HG02840 (cell line): ENCODE data around the gene SUCO.
"Not testable (repeated sequence)": the region's sequence is repeated elsewhere in the genome, so short reads cannot be mapped to it uniquely, and the experiment has no call there.

Source experiments
- ATAC-seq: cut with Tn5 transposase; IDR thresholded peaks from one replicate; pipeline ENCODE4 v1.9.1; 2021; ENCODE audit warnings: mild to moderate bottlenecking, moderate library complexity, moderate number of reproducible peaks; ENCODE audit not compliant: unreplicated experiment, low FRiP score

SUCO gene

GRCh38 chr1:172554915-172555314 is 22.0 kb downstream of the SUCO start:
- ATAC-seq, result no peak

GRCh38 chr1:172556461-172556860 is 23.5 kb downstream of the SUCO start:
- ATAC-seq, result no peak

- ATAC-seq, result no peak
These were observed 24.3 kb downstream of the SUCO start for GRCh38 chr1:172557270-172557669.

- ATAC-seq, result no peak
These were observed 26.7 kb downstream of the SUCO start for GRCh38 chr1:172559572-172560210.

- no peak for ATAC-seq
These were observed 28.3 kb downstream of the SUCO start for GRCh38 chr1:172561252-172561651.

GRCh38 chr1:172566196-172566997 is 33.4 kb downstream of the SUCO start:
- no peak for ATAC-seq

- ATAC-seq, result no peak
These were observed 34.8 kb downstream of the SUCO start for GRCh38 chr1:172567720-172568119.

- ATAC-seq, result no peak
These were observed 41.1 kb downstream of the SUCO start for GRCh38 chr1:172574080-172574479.

GRCh38 chr1:172578586-172578985 is 45.6 kb downstream of the SUCO start:
- no peak for ATAC-seq

GRCh38 chr1:172581273-172581672 is 48.3 kb downstream of the SUCO start:
- ATAC-seq, result no peak

GRCh38 chr1:172581779-172582178 is 48.8 kb downstream of the SUCO start:
- no peak for ATAC-seq

- no peak for ATAC-seq
These were observed 49.9 kb downstream of the SUCO start for GRCh38 chr1:172582889-172583288.

GRCh38 chr1:172585348-172585747 is 52.4 kb downstream of the SUCO start:
- ATAC-seq, result no peak

- no peak for ATAC-seq
These were observed 52.9 kb downstream of the SUCO start for GRCh38 chr1:172585861-172586260.

- ATAC-seq, result no peak
These were observed 55.6 kb downstream of the SUCO start for GRCh38 chr1:172588296-172589291.

GRCh38 chr1:172589553-172589952 is 56.6 kb downstream of the SUCO start:
- ATAC-seq, result no peak

GRCh38 chr1:172591429-172591828 is 58.5 kb downstream of the SUCO start:
- not testable (repeated sequence) for ATAC-seq

- not testable (repeated sequence) for ATAC-seq
These were observed 62.1 kb downstream of the SUCO start for GRCh38 chr1:172595066-172595465.

GRCh38 chr1:172596782-172597181 is 63.8 kb downstream of the SUCO start:
- ATAC-seq, result not testable (repeated sequence)

- ATAC-seq, result no peak
These were observed 67.0 kb downstream of the SUCO start for GRCh38 chr1:172599912-172600311.

- no peak for ATAC-seq
These were observed 67.7 kb downstream of the SUCO start for GRCh38 chr1:172600615-172601014.
